HFFc6 (cell line): ENCODE results near the gene HNRNPA3. TPM values are rescaled to one million over a fixed set of nuclear protein-coding genes. Genes with fewer than 3 reads are reported as not detected.

ENCODE experiments used
- DNase-seq: peaks from one replicate; pipeline ENCODE4 v3.0.0-alpha.2; 2018
- H3K27ac Mint-ChIP-seq: 2 replicates; pipeline ENCODE4 v1.8.0; 2020; ENCODE audit warnings: mild to moderate bottlenecking, mixed read lengths
- H3K27me3 Mint-ChIP-seq: 2 replicates; pipeline ENCODE4 v1.8.0; 2021; ENCODE audit warnings: mild to moderate bottlenecking, moderate library complexity, mixed read lengths; ENCODE audit not compliant: insufficient read depth
- H3K36me3 Mint-ChIP-seq: 2 replicates; pipeline ENCODE4 v1.8.0; 2021; ENCODE audit warnings: low read depth, mixed read lengths
- H3K4me1 Mint-ChIP-seq: 2 replicates; pipeline ENCODE4 v1.8.0; 2020; ENCODE audit warnings: low read depth, mixed read lengths
- H3K4me3 Mint-ChIP-seq: 2 replicates; pipeline ENCODE4 v1.8.0; 2020; ENCODE audit warnings: mild to moderate bottlenecking, moderate library complexity, mixed read lengths
- H3K9me3 Mint-ChIP-seq: 2 replicates; pipeline ENCODE4 v1.8.0; 2020; ENCODE audit warnings: mild to moderate bottlenecking, mixed read lengths
- total RNA-seq, 6 experiments: library from RNA; stranded (reverse); fragmentation: NEBNext Ultra II Directional; extraction: Animal tissue kit (Norgen Biotek cat#: 25700); gene quantifications; 2 replicates in 1 of 6; 3 replicates in 5 of 6; pipeline ENCODE4 v1.2.3, GENCODE V29; 2021
- TF ChIP-seq, protein P1 (sequence below): fragments of 200-600 bp; sonication (generic); IDR thresholded peaks from 2 replicates; pipeline ENCODE4 v1.5.0; 2021; ENCODE audit warnings: antibody characterized with exemption, mild to moderate bottlenecking

The HNRNPA3 gene
- total RNA-seq, 6 experiments from 2014 or later = 165 to 253 (median 205) TPM

DNA sequence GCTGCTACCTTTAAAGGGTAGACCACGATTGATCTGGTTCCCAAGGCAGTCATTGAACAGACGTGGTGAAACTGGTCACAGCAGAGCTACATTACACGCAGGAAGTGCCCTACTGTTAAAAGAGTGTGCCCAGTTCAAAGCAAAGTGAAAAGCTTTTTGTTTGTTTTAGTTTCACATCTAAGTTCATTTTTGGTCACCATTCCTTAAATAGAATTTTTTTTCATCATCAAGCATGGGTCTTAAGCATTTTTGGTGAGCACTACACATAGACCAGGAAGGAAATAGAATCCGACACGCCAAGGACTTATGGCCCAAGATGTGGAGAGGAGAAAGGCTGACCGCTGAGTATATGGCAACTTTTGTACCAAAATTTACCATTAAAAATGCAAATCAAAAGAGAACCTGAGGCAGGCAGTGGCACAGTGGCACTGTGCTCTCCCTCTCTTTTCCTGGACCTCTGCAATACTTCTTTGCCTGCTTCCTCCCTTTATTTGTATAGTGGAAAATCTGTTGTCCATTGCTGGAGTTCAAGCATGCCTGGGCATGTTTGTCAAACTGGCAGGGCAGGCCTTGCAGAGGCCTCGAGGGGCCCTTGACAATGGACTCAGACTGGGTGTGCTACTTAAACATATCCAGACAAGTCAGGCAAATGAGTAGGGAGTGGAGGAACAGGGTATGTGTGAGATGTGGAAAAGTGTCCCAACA is 42.6 kb upstream of the HNRNPA3 start:
- Mint-ChIP-seq H3K4me3 (no peak overlapping the region), H3K4me1 (peaks cover 68% of the 10 kb centered on the region), H3K27me3 (peaks cover 4% of the 10 kb centered on the region; the same call in 1 of the 2 replicates), H3K27ac (peak overlapping the region; percentile 70; the same call in 1 of the 2 replicates), H3K36me3 (no peaks in the 10 kb centered on the region; the same call in 1 of the 2 replicates), H3K9me3 (no peaks in the 10 kb centered on the region)
- DNase-seq = no peak
- TF ChIP-seq, protein P1, sequence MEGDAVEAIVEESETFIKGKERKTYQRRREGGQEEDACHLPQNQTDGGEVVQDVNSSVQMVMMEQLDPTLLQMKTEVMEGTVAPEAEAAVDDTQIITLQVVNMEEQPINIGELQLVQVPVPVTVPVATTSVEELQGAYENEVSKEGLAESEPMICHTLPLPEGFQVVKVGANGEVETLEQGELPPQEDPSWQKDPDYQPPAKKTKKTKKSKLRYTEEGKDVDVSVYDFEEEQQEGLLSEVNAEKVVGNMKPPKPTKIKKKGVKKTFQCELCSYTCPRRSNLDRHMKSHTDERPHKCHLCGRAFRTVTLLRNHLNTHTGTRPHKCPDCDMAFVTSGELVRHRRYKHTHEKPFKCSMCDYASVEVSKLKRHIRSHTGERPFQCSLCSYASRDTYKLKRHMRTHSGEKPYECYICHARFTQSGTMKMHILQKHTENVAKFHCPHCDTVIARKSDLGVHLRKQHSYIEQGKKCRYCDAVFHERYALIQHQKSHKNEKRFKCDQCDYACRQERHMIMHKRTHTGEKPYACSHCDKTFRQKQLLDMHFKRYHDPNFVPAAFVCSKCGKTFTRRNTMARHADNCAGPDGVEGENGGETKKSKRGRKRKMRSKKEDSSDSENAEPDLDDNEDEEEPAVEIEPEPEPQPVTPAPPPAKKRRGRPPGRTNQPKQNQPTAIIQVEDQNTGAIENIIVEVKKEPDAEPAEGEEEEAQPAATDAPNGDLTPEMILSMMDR = no peak

DNA sequence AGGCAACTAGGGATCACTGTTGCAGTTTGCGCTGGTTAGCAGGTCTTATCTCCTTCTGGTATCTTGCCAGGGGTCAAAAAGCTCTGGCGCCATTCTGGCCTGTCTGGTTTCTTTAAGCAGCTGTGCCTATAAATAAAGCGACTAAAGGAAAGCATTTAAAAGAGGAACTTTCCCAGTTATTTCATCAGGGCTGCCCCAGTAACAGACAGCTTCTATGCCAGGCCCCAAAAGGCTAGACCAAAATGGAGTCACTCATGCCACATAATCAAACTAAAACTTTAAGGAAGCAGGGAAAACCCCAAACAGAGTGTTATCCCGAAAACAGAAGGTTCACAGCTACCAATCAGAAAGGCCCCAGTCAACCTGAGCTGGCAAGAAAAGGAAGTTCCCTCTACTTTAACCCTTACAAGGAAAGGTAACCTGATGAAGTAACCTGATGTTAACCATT is 41.2 kb upstream of the HNRNPA3 start:
- DNase-seq = no peak
- Mint-ChIP-seq H3K27me3 (peaks cover 4% of the 10 kb centered on the region; the same call in 1 of the 2 replicates), H3K4me1 (peaks cover 78% of the 10 kb centered on the region), H3K4me3 (no peak overlapping the region), H3K9me3 (no peaks in the 10 kb centered on the region), H3K36me3 (no peaks in the 10 kb centered on the region; the same call in 1 of the 2 replicates), H3K27ac (no peak overlapping the region)
- TF ChIP-seq, protein P1 = no peak

DNA sequence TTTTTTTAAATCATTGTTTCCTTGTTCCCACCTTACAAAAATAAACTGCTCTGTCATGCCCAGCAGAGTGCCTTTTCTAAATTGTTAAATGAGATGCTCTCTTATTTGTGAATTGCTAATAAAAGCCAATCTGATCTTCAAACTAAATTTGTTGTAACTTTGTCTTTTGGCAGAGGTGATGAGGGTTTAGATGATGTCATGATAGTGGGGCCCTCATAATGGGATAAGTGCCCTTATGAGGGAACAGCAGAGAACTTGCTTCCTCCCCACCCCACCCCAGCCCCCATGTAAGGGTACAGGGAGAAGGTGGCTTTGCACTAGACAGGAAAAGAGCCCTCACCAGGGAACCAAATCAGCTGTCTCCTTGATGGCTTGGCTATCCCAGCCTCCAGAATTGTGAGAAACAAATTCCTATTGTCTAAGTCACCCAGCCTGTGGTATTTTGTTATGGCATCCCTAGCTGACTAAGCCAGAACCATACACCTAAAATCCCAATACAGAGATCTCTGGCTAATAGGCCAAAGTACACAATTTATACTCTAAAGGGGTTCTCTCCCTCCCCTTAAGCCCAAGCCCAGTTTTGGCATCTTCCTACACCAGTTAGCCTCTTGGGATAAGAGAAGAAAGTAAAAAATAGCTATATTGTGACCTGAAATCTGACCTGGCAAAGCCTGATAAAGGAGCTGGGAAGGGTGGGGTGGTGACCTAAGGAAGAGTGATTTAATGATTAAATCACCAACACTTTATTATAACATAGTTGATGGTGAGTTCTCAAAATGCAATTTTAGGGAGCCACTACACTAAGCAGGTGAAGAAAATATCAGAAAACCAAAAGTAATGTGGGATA is 40.3 kb upstream of the HNRNPA3 start:
- Mint-ChIP-seq H3K27me3 (peaks cover 4% of the 10 kb centered on the region; the same call in 1 of the 2 replicates), H3K4me1 (peaks cover 80% of the 10 kb centered on the region), H3K4me3 (peak overlapping the region; percentile 34), H3K36me3 (no peaks in the 10 kb centered on the region; the same call in 1 of the 2 replicates), H3K9me3 (no peaks in the 10 kb centered on the region), H3K27ac (peak overlapping the region; percentile 58)
- TF ChIP-seq, protein P1 = no peak
- peak; percentile 79 for DNase-seq

DNA sequence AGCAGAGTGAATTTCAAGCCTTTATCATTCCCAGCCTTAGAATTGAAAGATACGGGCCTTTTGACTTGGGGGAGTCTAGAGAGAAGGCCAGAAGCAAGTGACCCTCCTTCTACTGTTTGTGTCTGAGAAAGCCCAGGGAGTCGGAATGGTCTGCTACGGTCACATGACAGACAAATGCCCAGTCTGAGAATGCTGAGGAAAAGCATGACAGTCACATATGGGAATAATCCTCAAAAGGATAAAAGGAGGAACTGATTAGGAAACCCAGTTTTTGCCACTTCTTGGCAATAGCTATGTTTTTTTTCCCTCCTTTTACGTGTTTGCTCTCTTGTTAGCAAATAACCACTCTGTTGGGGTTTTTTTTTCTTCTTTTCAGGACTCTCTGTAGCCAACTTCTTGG is 38.1 kb upstream of the HNRNPA3 start:
- Mint-ChIP-seq H3K27me3 (no peaks in the 10 kb centered on the region), H3K27ac (no peak overlapping the region), H3K4me3 (no peak overlapping the region), H3K36me3 (no peaks in the 10 kb centered on the region; the same call in 1 of the 2 replicates), H3K9me3 (no peaks in the 10 kb centered on the region), H3K4me1 (peaks cover 59% of the 10 kb centered on the region)
- TF ChIP-seq, protein P1 = no peak
- no peak for DNase-seq

DNA sequence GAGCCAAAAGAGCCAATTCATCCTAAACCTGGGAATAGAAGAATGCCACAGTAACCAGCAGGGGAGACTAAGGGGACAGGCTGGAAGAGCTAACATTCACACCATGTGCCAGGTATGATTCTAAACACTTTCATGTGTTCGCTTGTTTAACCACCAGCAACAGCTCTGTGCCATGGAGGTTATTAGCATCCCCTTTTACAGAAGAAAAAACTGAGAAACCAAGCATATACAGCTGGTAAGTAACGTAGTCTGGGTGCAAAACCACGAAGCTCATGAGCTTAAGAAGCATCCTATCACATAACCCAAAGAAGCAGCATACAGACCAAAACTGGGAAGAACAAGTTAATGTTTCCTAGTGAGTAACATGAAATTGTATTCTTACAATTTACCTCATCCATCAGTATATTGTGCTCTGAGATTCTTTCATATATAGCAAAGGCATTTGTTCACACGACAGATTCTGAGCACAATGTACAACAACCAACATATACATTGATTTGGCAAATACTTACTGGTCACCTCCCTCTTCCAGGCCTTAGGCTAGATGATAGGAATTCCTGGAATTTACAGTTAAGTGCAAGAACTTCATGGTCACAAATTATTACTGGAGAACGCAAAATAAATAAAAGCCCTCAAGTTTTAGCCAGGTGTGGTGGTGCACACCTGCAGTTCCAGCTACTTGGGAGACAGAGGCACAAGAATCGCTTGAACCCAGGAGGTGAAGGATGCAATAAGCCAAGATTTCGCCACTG is 36.5 kb upstream of the HNRNPA3 start:
- Mint-ChIP-seq H3K4me1 (peaks cover 45% of the 10 kb centered on the region), H3K4me3 (no peak overlapping the region), H3K27ac (no peak overlapping the region)

More for the DNA sequence above, 36.5 kb upstream of the HNRNPA3 start:
- Mint-ChIP-seq H3K9me3 (no peaks in the 10 kb centered on the region), H3K36me3 (no peaks in the 10 kb centered on the region), H3K27me3 (no peaks in the 10 kb centered on the region)
- no peak for DNase-seq
- TF ChIP-seq, protein P1 = no peak
